Measurements from ENCODE around the gene TIMP2. TPM values are rescaled to one million over a fixed set of nuclear protein-coding genes. Genes with fewer than 3 reads are reported as not detected.
A peak's percentile ranks its signal among the peaks of the same experiment; 100 is the strongest.
"Not testable (repeated sequence)": the region's sequence is repeated elsewhere in the genome, so short reads cannot be mapped to it uniquely, and the experiment has no call there.

TIMP2 gene
- polyA plus RNA-seq, 2 of the 4 experiments (the other 2 are of a cell fraction): 68.1 to 166 TPM

DNA sequence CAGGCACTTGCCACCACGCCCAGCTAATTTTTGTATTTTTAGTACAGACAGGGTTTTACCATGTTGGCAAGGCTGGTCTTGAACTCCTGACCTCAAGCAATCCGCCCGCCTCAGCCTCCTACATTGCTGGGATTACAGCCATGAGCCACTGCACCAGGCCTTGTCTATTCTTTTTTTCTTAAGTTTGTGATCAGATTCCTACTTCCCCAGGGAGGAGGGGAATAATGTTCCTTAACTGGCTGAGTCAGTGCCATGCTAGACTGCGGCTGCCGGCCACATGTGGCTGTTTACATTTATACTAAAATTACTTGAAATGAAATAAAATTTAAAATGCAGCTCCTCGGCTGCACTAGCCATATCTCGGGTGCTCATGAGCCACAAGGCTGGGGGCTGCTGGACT, 56.8 kb downstream of the TIMP2 start:
- H3K4me2 ChIP-seq: no peak overlapping the region
- H3K4me3 ChIP-seq: no peak overlapping the region
- H3K4me1 ChIP-seq: peaks cover 30% of the 10 kb centered on the region
- ChIA-PET POLR2A (no interaction called here), CTCF (interaction anchor here (1.4 to 17.8 kb wide), 5 partner anchors 8 to 100 kb away, joined by 5 to 321 read pairs (median 55); no protein-coding TSS in a partner anchor)
- DNase-seq (ENCODE audit: low read depth in 1 of 2, low spot score in 1 of 2) (no peak), FAIRE-seq (no peak), ATAC-seq (no peak)
- H3K27ac ChIP-seq: peak overlapping the region in 1 of 2 experiments; percentile 32; a peak in 3 of 6 replicates
- TF ChIP-seq HOXB13 (CRISPR knock-in tag; IDR thresholded peaks at IDR 0.05; ENCODE audit: low read depth) (no peak), CHD2 (IDR thresholded peaks at IDR 0.05; ENCODE audit: low read length, partially characterized antibody) (no peak), KDM1A (IDR thresholded peaks at IDR 0.05; ENCODE audit: low read depth) (no peak), NR3C1 (IDR thresholded peaks at IDR 0.05) (no peak), HMGXB4 (CRISPR knock-in tag; IDR thresholded peaks at IDR 0.05; ENCODE audit: borderline replicate concordance) (no peak)
- no peaks in the 10 kb centered on the region for H3K9me3 ChIP-seq
- 70% methylated on average over 7 of the region's 7 CpGs for WGBS (ENCODE audit: missing lambda C conversion rate)

DNA sequence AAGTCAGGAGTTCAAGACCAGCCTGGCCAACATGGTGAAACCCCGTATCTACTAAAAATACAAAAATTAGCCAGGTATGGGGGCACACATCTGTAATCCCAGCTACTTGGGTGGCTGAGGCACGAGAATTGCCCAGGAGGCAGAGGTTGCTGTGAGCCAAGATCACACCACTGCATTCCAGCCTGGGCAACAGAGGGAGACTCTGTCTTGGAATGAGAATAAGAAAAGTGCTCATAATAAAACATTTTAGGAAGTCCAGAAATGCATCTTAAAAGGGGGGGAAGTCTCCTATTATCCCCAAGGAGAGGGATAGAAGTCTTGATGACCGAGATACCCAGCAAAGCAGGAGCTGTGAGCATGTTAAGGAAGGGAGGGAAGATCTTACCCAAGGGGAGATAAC, 58.1 kb downstream of the TIMP2 start:
- ATAC-seq; H3K4me3 ChIP-seq; H3K9me3 ChIP-seq; H3K4me2 ChIP-seq; DNase-seq (ENCODE audit: low read depth in 1 of 2, low spot score in 1 of 2); FAIRE-seq: not testable (repeated sequence)
- 82% methylated on average over 3 of the region's 3 CpGs for WGBS (ENCODE audit: missing lambda C conversion rate)
- ChIA-PET CTCF (interaction anchor here (0.9 to 17.8 kb wide), 15 partner anchors 10 to 110 kb away, joined by 3 to 321 read pairs (median 19); no protein-coding TSS in a partner anchor), POLR2A (interaction anchor here (1.8 kb wide), 1 partner anchor 68 kb away, joined by 8 read pairs; no protein-coding TSS in a partner anchor)
- peak overlapping the region in 1 of 2 experiments; percentile 71; a peak in 2 of 6 replicates for H3K27ac ChIP-seq
- H3K4me1 ChIP-seq: peaks cover 36% of the 10 kb centered on the region

DNA sequence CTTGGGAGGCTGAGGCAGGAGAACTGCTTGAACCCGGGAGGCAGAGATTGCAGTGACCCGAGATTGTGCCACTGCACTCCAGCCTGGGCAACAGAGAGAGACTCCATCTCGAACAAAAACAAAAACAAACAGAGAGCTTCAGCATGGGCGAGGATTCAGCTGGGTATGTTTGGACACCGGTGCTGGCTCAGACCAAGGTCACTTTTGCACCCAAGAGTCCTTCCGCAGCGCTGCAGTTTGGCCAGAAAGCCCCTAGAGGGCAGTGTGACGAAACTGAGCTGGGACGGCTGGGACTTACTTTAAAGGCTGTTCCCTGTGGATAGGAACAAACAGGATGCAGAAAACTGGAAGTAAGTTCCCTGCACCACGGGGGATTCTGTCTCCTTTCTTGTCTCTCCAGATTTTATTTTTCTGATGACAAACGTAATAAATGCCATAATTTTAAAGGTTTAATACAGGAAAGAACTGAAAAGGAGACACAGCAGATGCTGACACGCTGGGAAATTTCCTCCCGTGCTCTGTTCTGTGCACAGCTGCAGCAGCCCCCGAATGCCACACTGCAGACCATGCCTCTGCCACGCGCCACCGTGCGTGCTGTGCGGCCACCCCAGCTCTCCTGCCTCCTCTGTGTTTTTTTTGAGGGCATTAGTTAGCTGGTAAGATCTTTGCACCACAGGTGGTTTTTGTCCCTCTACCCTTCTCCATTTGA, 59.4 kb downstream of the TIMP2 start:
- H3K4me3 ChIP-seq: no peak overlapping the region
- POLR2A ChIA-PET: interaction anchor here (0.6 to 1.8 kb wide), 6 partner anchors 8 to 106 kb away, joined by 3 to 8 read pairs (median 4); partner anchors contain the start of gene USP36

DNA sequence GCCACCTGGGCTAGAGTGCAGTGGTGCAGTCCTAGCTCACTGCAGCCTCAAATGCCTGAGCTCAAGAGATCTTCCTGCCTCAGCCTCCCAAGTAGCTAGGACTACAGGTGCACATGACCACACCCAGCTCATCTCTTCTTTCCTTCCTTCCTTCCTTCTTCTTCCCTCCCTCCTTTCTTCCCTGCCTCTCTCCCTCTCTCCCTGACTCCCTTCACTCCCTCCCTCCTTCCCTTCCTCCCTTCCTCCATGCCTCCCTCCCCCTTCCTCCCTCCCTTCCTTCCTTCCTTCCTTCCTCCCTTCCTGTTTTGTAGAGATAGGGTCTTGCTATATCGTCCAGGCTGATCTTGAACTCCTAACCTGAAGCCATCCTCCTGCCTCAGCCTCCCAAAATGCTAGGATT, 61.1 kb downstream of the TIMP2 start:
- FAIRE-seq: no peak
- no peak overlapping the region for H3K4me2 ChIP-seq
- 90% methylated on average over 1 of the region's 1 CpG for WGBS (ENCODE audit: missing lambda C conversion rate)
- peaks cover 46% of the 10 kb centered on the region for H3K4me1 ChIP-seq
- peak overlapping the region in 1 of 2 experiments; percentile 92; a peak in 3 of 6 replicates for H3K27ac ChIP-seq
- POLR2A ChIA-PET: interaction anchor here (0.7 kb wide), 1 partner anchor 326 kb away, joined by 4 read pairs; no protein-coding TSS in a partner anchor
- no peaks in the 10 kb centered on the region; the same call in 2 of the 3 replicates for H3K9me3 ChIP-seq
- ATAC-seq: no peak
- no peak for TF ChIP-seq HEYL (CRISPR knock-in tag; IDR thresholded peaks at IDR 0.05)
- TF ChIP-seq, protein P1, sequence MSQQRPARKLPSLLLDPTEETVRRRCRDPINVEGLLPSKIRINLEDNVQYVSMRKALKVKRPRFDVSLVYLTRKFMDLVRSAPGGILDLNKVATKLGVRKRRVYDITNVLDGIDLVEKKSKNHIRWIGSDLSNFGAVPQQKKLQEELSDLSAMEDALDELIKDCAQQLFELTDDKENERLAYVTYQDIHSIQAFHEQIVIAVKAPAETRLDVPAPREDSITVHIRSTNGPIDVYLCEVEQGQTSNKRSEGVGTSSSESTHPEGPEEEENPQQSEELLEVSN (IDR thresholded peaks at IDR 0.05; ENCODE audit: borderline replicate concordance, low read depth): no peak
- TF ChIP-seq MAFK (IDR thresholded peaks at IDR 0.05; ENCODE audit: partially characterized antibody): no peak
- TF ChIP-seq RFX5 (IDR thresholded peaks at IDR 0.05): no peak
- no peak for TF ChIP-seq RNF2 (IDR thresholded peaks at IDR 0.05; ENCODE audit: borderline replicate concordance, low read depth)
- TF ChIP-seq JUNB (IDR thresholded peaks at IDR 0.05): no peak
- no peak for TF ChIP-seq KDM1A (IDR thresholded peaks at IDR 0.05; ENCODE audit: low read depth)
- no peak for TF ChIP-seq CBX8 (IDR thresholded peaks at IDR 0.05)
- TF ChIP-seq FOSL2 (IDR thresholded peaks at IDR 0.05): no peak
- TF ChIP-seq FOSL2 (CRISPR knock-in tag; IDR thresholded peaks at IDR 0.05): no peak
- TF ChIP-seq PBX3 (IDR thresholded peaks at IDR 0.05): no peak
- H3K4me3 ChIP-seq: no peak overlapping the region
- CTCF ChIA-PET: interaction anchor here (0.7 to 17.8 kb wide), 11 partner anchors 11 to 104 kb away, joined by 3 to 321 read pairs (median 21); partner anchors contain the start of gene CEP295NL
- no peak for DNase-seq (ENCODE audit: low read depth in 1 of 2, low spot score in 1 of 2)

More for the DNA sequence above, 59.4 kb downstream of the TIMP2 start:
- DNase-seq (ENCODE audit: low read depth in 1 of 2, low spot score in 1 of 2) (peak; percentile 77 to 83), FAIRE-seq (peak; percentile 56), ATAC-seq (peak; percentile 72 to 79)
- Histone ChIP-seq H3K27ac (peak overlapping the region; percentile 24 to 71; a peak in 3 of 6 replicates), H3K4me1 (peaks cover 46% of the 10 kb centered on the region), H3K9me3 (no peaks in the 10 kb centered on the region; the same call in 2 of the 3 replicates), H3K4me2 (peak overlapping the region; percentile 58)
- 20% methylated on average over 19 of the region's 19 CpGs for WGBS (ENCODE audit: missing lambda C conversion rate)
- no peak for TF ChIP-seq RARB (CRISPR knock-in tag; IDR thresholded peaks at IDR 0.05)
- peak; percentile 88 to 93 for TF ChIP-seq RAD21 (conservative IDR thresholded peaks at IDR 0.05 in 1 of 2, IDR thresholded peaks at IDR 0.05 in 1 of 2)
- no peak for TF ChIP-seq RNF2 (IDR thresholded peaks at IDR 0.05; ENCODE audit: borderline replicate concordance, low read depth)
- peak; percentile 81; the same call in 1 of the 2 replicates for TF ChIP-seq ESRRA (IDR thresholded peaks at IDR 0.05; ENCODE audit: borderline replicate concordance, low read length)
- peak; percentile 85 for TF ChIP-seq SMC3 (IDR thresholded peaks at IDR 0.05)
- TF ChIP-seq CTCF (IDR thresholded peaks at IDR 0.05): peak; percentile 95
- CTCF ChIA-PET: interaction anchor here (0.6 to 17.8 kb wide), 49 partner anchors 11 to 892 kb away, joined by 3 to 321 read pairs (median 5); partner anchors contain the start of genes CEP295NL and LGALS3BP
